ENCODE measurements around the gene METTL25. TPM values are rescaled to one million over a fixed set of nuclear protein-coding genes. Genes with fewer than 3 reads are reported as not detected.

Gene METTL25
- total RNA-seq, 1 experiment from 2014 or later: 5.1 TPM

DNA sequence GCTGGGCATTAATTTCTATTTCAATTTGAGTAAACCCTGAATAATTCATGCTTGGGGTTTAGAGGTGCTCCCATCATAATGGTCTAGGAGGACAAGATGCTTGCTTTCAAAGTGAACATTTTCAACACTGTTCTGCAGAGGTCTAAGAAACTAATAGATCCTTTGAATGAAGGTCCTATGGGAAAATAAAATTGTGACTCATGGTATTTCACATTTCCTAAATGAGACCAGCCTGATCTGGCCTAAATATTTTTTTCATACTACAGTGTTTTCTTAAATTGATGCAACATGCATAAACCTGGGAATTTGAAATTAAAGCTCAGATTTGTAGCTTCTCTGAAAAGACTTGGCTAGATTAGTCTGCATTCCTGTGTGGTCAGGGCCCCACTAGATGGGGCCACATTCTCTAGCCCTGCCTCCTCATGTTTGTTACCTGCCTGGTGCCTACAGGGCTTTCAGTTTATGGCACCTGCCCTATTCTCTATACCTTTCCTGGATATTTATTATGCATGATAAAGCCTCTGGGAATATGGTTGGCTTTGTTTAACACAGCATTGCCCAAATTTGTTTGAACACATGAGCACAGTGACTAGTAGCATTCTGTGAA lies 112.7 kb downstream of the METTL25 start:
- no peak overlapping the region for H3K4me3 ChIP-seq (ENCODE audit: low read length)
- no peaks in the 10 kb centered on the region for H3K36me3 ChIP-seq (ENCODE audit: low read depth, low read length)
- H3K9ac ChIP-seq (ENCODE audit: low read length): no peak overlapping the region
- no peaks in the 10 kb centered on the region for H4K20me1 ChIP-seq (ENCODE audit: low read length)
- no peaks in the 10 kb centered on the region for H3K9me3 ChIP-seq (ENCODE audit: low read length)
- no peak overlapping the region for H3K27ac ChIP-seq (ENCODE audit: low read length)
- peaks cover 14% of the 10 kb centered on the region for H3K4me1 ChIP-seq (ENCODE audit: insufficient read depth, low read length)
- BruUV-seq (replicated peaks): no TSS peak
- DNase-seq: no peak
- no peaks in the 10 kb centered on the region for H3K79me2 ChIP-seq (ENCODE audit: low read length)
- H3K27me3 ChIP-seq (ENCODE audit: low read length): no peaks in the 10 kb centered on the region
- ChIA-PET CTCF (interaction anchor here (0.7 kb wide), 1 partner anchor 85 kb away, joined by 4 read pairs; no protein-coding TSS in a partner anchor), POLR2A (ENCODE audit: unreplicated experiment) (no interaction called here)
- no peak overlapping the region for H2AFZ ChIP-seq (ENCODE audit: low read length)
- no peaks in the 10 kb centered on the region for H3K9me2 ChIP-seq (replicated peaks; ENCODE audit: low read length)
- intact Hi-C loops (cut with micrococcal nuclease): no loop called here
- H3K4me2 ChIP-seq (ENCODE audit: low read length): no peak overlapping the region
- H3F3A ChIP-seq (ENCODE audit: low read length, unreplicated experiment): no peaks in the 10 kb centered on the region
- ATAC-seq: no peak
- TF ChIP-seq, protein P1, sequence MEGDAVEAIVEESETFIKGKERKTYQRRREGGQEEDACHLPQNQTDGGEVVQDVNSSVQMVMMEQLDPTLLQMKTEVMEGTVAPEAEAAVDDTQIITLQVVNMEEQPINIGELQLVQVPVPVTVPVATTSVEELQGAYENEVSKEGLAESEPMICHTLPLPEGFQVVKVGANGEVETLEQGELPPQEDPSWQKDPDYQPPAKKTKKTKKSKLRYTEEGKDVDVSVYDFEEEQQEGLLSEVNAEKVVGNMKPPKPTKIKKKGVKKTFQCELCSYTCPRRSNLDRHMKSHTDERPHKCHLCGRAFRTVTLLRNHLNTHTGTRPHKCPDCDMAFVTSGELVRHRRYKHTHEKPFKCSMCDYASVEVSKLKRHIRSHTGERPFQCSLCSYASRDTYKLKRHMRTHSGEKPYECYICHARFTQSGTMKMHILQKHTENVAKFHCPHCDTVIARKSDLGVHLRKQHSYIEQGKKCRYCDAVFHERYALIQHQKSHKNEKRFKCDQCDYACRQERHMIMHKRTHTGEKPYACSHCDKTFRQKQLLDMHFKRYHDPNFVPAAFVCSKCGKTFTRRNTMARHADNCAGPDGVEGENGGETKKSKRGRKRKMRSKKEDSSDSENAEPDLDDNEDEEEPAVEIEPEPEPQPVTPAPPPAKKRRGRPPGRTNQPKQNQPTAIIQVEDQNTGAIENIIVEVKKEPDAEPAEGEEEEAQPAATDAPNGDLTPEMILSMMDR (conservative IDR thresholded peaks at IDR 0.05; ENCODE audit: low read depth, low read length): no peak
- no peak for TF ChIP-seq EZH2phosphoT487 (IDR thresholded peaks at IDR 0.05; ENCODE audit: borderline replicate concordance, low read length)
- TF ChIP-seq EZH2 (IDR thresholded peaks at IDR 0.05; ENCODE audit: low read length, unreplicated experiment): no peak

DNA sequence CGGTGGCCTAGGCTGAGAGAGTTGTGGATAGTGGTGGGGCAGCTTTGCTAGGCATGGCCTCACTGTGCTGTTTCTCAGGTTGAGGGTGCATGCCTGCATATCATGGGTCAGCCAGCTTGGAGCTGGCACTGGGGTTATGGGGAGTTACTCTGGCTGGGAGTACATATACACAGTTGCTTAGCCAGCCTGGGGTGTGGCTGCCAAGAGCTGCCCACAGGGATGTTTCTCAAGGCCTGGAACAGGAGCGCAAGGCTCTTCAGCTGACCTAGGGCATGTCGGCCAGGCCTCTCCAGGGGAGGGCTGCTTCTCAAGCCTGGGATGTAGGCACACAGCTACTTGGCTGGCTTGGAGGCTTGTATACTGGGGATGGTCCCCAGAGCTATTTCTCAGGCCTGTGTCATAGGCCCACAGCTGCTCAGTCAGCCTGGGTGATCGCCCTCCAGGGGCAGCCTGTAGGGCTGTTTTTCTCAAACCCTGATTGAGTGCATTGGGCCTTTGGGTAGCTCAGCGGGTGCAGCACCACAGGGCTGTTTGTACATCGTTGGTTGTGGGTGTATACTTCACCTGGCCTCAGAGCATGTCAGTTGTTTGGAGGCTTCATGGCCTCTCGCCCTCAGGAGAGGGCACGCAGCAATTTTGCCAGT lies 114.9 kb downstream of the METTL25 start:
- TF ChIP-seq, protein P1 (conservative IDR thresholded peaks at IDR 0.05; ENCODE audit: low read depth, low read length): no peak
- TF ChIP-seq EZH2phosphoT487 (IDR thresholded peaks at IDR 0.05; ENCODE audit: borderline replicate concordance, low read length): no peak
- TF ChIP-seq EZH2 (IDR thresholded peaks at IDR 0.05; ENCODE audit: low read length, unreplicated experiment): no peak
- ATAC-seq: no peak
- H4K20me1 ChIP-seq (ENCODE audit: low read length): no peaks in the 10 kb centered on the region

DNA sequence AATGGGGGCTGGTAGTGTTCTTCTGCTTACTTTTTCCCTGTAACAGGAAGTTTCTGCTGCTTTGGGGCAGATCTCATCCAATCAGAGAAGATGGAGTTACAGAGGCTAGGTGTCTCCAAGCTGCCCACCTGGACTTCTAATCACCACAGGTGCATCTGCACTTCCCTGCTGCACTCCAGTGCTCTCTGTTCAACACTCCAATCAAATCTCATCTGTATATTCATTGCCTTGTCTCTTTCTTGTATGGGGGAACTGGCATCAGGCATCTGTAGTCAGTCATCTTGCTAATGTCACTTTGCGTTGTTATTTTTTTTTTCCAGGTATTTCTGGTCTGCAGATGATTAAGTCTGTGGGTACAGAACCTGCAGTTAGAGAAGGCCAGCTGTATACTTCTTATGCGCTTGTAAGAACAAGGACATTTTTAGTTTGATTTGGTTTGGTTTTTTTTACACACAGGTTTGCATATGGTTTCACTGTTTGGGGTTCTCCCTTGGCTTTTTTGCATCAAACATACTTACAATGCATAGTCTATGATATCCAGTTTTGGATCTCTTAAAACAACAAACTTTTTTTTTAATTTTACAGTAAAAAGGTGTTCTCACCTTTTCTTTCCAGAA lies 116.0 kb downstream of the METTL25 start:
- no peaks in the 10 kb centered on the region for H3K9me3 ChIP-seq (ENCODE audit: low read length)
- ChIA-PET CTCF (no interaction called here), POLR2A (ENCODE audit: unreplicated experiment) (no interaction called here)
- no peaks in the 10 kb centered on the region for H3K36me3 ChIP-seq (ENCODE audit: low read depth, low read length)
- intact Hi-C loops (cut with micrococcal nuclease): no loop called here
- H3K9me2 ChIP-seq (replicated peaks; ENCODE audit: low read length): no peaks in the 10 kb centered on the region
- H3K9ac ChIP-seq (ENCODE audit: low read length): no peak overlapping the region
- DNase-seq: no peak
- BruUV-seq (replicated peaks): no TSS peak
- H3K79me2 ChIP-seq (ENCODE audit: low read length): no peaks in the 10 kb centered on the region
- ATAC-seq: no peak
- H3K4me1 ChIP-seq (ENCODE audit: insufficient read depth, low read length): peaks cover 14% of the 10 kb centered on the region
- H3F3A ChIP-seq (ENCODE audit: low read length, unreplicated experiment): no peaks in the 10 kb centered on the region
- H3K27me3 ChIP-seq (ENCODE audit: low read length): no peaks in the 10 kb centered on the region
- peak overlapping the region; percentile 41; the same call in 1 of the 2 replicates for H3K4me2 ChIP-seq (ENCODE audit: low read length)
- no peak overlapping the region for H3K4me3 ChIP-seq (ENCODE audit: low read length)
- TF ChIP-seq, protein P1 (conservative IDR thresholded peaks at IDR 0.05; ENCODE audit: low read depth, low read length): no peak
- no peak for TF ChIP-seq EZH2phosphoT487 (IDR thresholded peaks at IDR 0.05; ENCODE audit: borderline replicate concordance, low read length)
- no peak for TF ChIP-seq EZH2 (IDR thresholded peaks at IDR 0.05; ENCODE audit: low read length, unreplicated experiment)
- no peak overlapping the region for H3K27ac ChIP-seq (ENCODE audit: low read length)
- no peaks in the 10 kb centered on the region for H4K20me1 ChIP-seq (ENCODE audit: low read length)
- no peak overlapping the region for H2AFZ ChIP-seq (ENCODE audit: low read length)

More for the DNA sequence above, 114.9 kb downstream of the METTL25 start:
- H3K27ac ChIP-seq (ENCODE audit: low read length): no peak overlapping the region
- BruUV-seq (replicated peaks): no TSS peak
- no peaks in the 10 kb centered on the region for H3K79me2 ChIP-seq (ENCODE audit: low read length)
- H3K9ac ChIP-seq (ENCODE audit: low read length): no peak overlapping the region
- H3F3A ChIP-seq (ENCODE audit: low read length, unreplicated experiment): no peaks in the 10 kb centered on the region
- ChIA-PET CTCF (no interaction called here), POLR2A (ENCODE audit: unreplicated experiment) (no interaction called here)
- H2AFZ ChIP-seq (ENCODE audit: low read length): no peak overlapping the region
- no peaks in the 10 kb centered on the region for H3K9me3 ChIP-seq (ENCODE audit: low read length)
- H3K36me3 ChIP-seq (ENCODE audit: low read depth, low read length): no peaks in the 10 kb centered on the region
- DNase-seq: no peak
- H3K9me2 ChIP-seq (replicated peaks; ENCODE audit: low read length): no peaks in the 10 kb centered on the region
- no peak overlapping the region for H3K4me2 ChIP-seq (ENCODE audit: low read length)
- intact Hi-C loops (cut with micrococcal nuclease): no loop called here
- no peak overlapping the region for H3K4me3 ChIP-seq (ENCODE audit: low read length)
- H3K4me1 ChIP-seq (ENCODE audit: insufficient read depth, low read length): peaks cover 14% of the 10 kb centered on the region
- H3K27me3 ChIP-seq (ENCODE audit: low read length): no peaks in the 10 kb centered on the region
